Lower leg skin (tissue), 4 donors: Measurements from ENCODE around the gene EFEMP1. TPM values are rescaled to one million over a fixed set of nuclear protein-coding genes. Genes with fewer than 3 reads are reported as not detected.
"Not testable (repeated sequence)": the region's sequence is repeated elsewhere in the genome, so short reads cannot be mapped to it uniquely, and the experiment has no call there.

Experiments
- DNase-seq, 2 donors: peaks; one replicate each; pipeline ENCODE4 v3.0.0-alpha.2; 2019; ENCODE audit warnings: low spot score in 2 of 2
- H3K4me3 ChIP-seq: fragments of 200-600 bp; sonication (generic); 2 replicates; pipeline ENCODE4 v1.5.1; 2017; ENCODE audit warnings: mild to moderate bottlenecking, low read depth; ENCODE audit not compliant: poor library complexity, severe bottlenecking
- POLR2A ChIP-seq, 2 donors: fragments of 450-650 bp; IDR thresholded peaks; one replicate each; pipeline ENCODE4 v1.6.1; 2016 to 2017; ENCODE audit warnings: antibody characterized with exemption in 2 of 2, mild to moderate bottlenecking in 1 of 2, moderate library complexity in 1 of 2
- WGBS, 2 donors: methylation state at CpG; one replicate each; pipeline ENCODE4 v1.1.5; 2018; 5-methylcytosine and 5-hydroxymethylcytosine counted together
- intact Hi-C: fragments of 100-400 bp; cut with DNase I; formaldehyde crosslinking; loops from one replicate; pipeline ENCODE4 v1.15.0; 2023; ENCODE audit warnings: low total_unique reads
- total RNA-seq, 4 donors: library from RNA; depleted of rRNA; stranded (reverse); fragments of >200 nt; gene quantifications; one replicate each; pipeline ENCODE4 v1.1.0, GENCODE V29; 2016
- TF ChIP-seq, protein P1 (sequence below), 3 donors: fragments of 450-650 bp; IDR thresholded peaks; one replicate each; pipeline ENCODE4 v1.5.1; 2016; ENCODE audit warnings: antibody characterized with exemption in 3 of 3, mild to moderate bottlenecking in 3 of 3, moderate library complexity in 2 of 3

EFEMP1 gene
- total RNA-seq, 4 donors from 2014 or later: 86.2 to 113 (median 98.9) TPM

GRCh38 chr2:55842046-55842445 is 81.5 kb downstream of the EFEMP1 start:
- no peak for DNase-seq
- WGBS, 2 donors: 78 to 92% methylated on average over 1 of the region's 1 CpG
- intact Hi-C loops: no loop called here
- H3K4me3 ChIP-seq: no peak overlapping the region
- TF ChIP-seq, protein P1, sequence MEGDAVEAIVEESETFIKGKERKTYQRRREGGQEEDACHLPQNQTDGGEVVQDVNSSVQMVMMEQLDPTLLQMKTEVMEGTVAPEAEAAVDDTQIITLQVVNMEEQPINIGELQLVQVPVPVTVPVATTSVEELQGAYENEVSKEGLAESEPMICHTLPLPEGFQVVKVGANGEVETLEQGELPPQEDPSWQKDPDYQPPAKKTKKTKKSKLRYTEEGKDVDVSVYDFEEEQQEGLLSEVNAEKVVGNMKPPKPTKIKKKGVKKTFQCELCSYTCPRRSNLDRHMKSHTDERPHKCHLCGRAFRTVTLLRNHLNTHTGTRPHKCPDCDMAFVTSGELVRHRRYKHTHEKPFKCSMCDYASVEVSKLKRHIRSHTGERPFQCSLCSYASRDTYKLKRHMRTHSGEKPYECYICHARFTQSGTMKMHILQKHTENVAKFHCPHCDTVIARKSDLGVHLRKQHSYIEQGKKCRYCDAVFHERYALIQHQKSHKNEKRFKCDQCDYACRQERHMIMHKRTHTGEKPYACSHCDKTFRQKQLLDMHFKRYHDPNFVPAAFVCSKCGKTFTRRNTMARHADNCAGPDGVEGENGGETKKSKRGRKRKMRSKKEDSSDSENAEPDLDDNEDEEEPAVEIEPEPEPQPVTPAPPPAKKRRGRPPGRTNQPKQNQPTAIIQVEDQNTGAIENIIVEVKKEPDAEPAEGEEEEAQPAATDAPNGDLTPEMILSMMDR (IDR thresholded peaks at IDR 0.05): no peak
- no peak for TF ChIP-seq POLR2A (IDR thresholded peaks at IDR 0.05)

GRCh38 chr2:55840460-55840859 is 83.1 kb downstream of the EFEMP1 start:
- H3K4me3 ChIP-seq: no peak overlapping the region
- intact Hi-C loops: no loop called here
- DNase-seq: no peak
- 89 to 91% methylated on average over 1 of the region's 1 CpG for WGBS, 2 donors
- TF ChIP-seq, protein P1 (IDR thresholded peaks at IDR 0.05): no peak
- no peak for TF ChIP-seq POLR2A (IDR thresholded peaks at IDR 0.05)

GRCh38 chr2:55839182-55839819 is 84.3 kb downstream of the EFEMP1 start:
- 35 to 39% methylated on average over 7 of the region's 7 CpGs for WGBS, 2 donors
- TF ChIP-seq POLR2A (IDR thresholded peaks at IDR 0.05): no peak
- TF ChIP-seq, protein P1 (IDR thresholded peaks at IDR 0.05): no peak
- no peak for DNase-seq
- H3K4me3 ChIP-seq: no peak overlapping the region
- intact Hi-C loops: no loop called here

- intact Hi-C loops: no loop called here
- no peak for DNase-seq
- 54 to 64% methylated on average over 1 of the region's 1 CpG for WGBS, 2 donors
- H3K4me3 ChIP-seq: no peak overlapping the region
- TF ChIP-seq, protein P1 (IDR thresholded peaks at IDR 0.05): no peak
- no peak for TF ChIP-seq POLR2A (IDR thresholded peaks at IDR 0.05)
Measured at GRCh38 chr2:55838653-55839052, 84.9 kb downstream of the EFEMP1 start.

GRCh38 chr2:55838117-55838516 is 85.5 kb downstream of the EFEMP1 start:
- H3K4me3 ChIP-seq, DNase-seq, intact Hi-C loops: not testable (repeated sequence)
- 38 to 55% methylated on average over 1 of the region's 1 CpG for WGBS, 2 donors

DNA sequence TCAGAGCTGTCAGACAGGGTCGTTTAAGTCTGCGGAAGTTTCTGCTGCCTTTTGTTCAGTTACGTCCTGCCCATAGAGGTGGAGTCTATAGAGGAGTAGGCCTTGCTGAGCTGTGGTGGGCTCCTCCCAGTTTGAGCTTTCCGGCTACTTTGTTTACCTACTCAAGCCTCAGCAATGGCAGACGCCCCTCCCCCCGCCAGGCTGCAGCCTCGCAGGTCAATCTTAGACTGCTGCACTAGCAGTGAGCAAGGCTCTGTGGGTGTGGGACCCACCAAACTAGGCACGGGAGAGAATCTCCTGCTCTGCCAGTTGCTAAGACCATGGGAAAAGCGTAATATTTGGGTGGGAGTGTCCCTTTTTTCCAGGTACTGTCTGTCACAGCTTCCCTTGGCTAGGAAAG is 86.5 kb downstream of the EFEMP1 start:
- 79 to 90% methylated on average over 9 of the region's 9 CpGs for WGBS, 2 donors
- TF ChIP-seq, protein P1 (IDR thresholded peaks at IDR 0.05): no peak
- no peak for TF ChIP-seq POLR2A (IDR thresholded peaks at IDR 0.05)
- H3K4me3 ChIP-seq: no peak overlapping the region
- intact Hi-C loops: no loop called here
- DNase-seq: no peak

DNA sequence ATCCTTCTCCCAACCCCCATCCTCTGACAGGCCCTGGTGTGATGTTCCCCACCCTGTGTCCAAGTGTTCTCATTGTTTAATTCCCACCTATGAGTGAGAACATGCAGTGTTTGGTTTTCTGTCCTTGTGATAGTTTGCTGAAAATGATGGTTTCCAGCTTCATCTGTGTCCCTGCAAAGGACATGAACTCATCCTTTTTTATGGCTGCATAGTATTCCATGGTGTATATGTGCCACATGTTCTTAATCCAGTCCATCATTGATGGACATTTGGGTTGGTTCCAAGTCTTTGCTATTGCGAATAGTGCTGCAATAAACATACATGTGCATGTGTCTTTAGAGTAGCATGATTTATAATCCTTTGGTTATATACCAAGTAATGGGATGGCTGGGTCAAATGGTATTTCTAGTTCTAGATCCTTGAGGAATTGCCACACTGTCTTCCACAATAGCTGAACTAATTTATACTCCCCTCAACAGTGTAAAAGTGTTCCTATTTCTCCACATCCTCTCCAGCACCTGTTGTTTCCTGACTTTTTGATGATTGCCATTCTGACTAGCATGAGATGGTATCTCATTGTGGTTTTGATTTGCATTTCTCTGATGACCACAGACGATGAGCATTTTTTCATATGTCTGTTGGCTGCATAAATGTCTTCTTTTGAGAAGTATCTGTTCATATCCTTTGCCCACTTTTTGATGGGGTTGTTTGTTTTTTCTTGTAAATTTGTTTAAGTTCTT is 91.7 kb downstream of the EFEMP1 start:
- H3K4me3 ChIP-seq, intact Hi-C loops, DNase-seq: not testable (repeated sequence)
- 30 to 39% methylated on average over 2 of the region's 2 CpGs for WGBS, 2 donors
